RWPE1 (cell line): Measurements from ENCODE around the gene ASMTL.
"Not testable (repeated sequence)": the region's sequence is repeated elsewhere in the genome, so short reads cannot be mapped to it uniquely, and the experiment has no call there.

ENCODE experiments used
- CTCF ChIA-PET: fragments of 350-600 bp; sonication (Branson Sonifier 250); formaldehyde crosslinking; extraction: SDS; loops from one replicate; lab custom pipeline; 2021; lab: Yijun Ruan, JAX
- POLR2A ChIA-PET: fragments of 400-600 bp; formaldehyde crosslinking; extraction: SDS; loops from one replicate; lab custom pipeline; 2020; ENCODE audit warnings: antibody characterized with exemption; ENCODE audit not compliant: low non-redundant PET; lab: Yijun Ruan, JAX
- DNase-seq: peaks from one replicate; pipeline ENCODE4 v3.0.0; 2012; ENCODE audit warnings: low spot score
- H3K27ac ChIP-seq: fragments of 450-650 bp; 2 replicates; pipeline ENCODE4 v1.5.1; 2017
- CTCF ChIP-seq: fragments of 450-650 bp; conservative IDR thresholded peaks from 2 replicates; pipeline ENCODE4 v1.5.1; 2017; ENCODE audit warnings: low read depth, mild to moderate bottlenecking

Gene ASMTL

GRCh38 chrX:1486749-1487361 is 34.1 kb upstream of the ASMTL start:
- CTCF ChIA-PET, result no interaction called here
- POLR2A ChIA-PET, result no interaction called here
- no peak for TF ChIP-seq CTCF
- no peak for DNase-seq
- H3K27ac ChIP-seq, result no peak overlapping the region

GRCh38 chrX:1486177-1486576 is 33.5 kb upstream of the ASMTL start:
- H3K27ac ChIP-seq, result no peak overlapping the region
- ChIA-PET POLR2A (no interaction called here), CTCF (no interaction called here)
- TF ChIP-seq CTCF, result no peak
- no peak for DNase-seq

GRCh38 chrX:1485033-1485432 is 32.3 kb upstream of the ASMTL start:
- ChIA-PET POLR2A (no interaction called here), CTCF (no interaction called here)
- no peak for DNase-seq
- no peak overlapping the region for H3K27ac ChIP-seq
- no peak for TF ChIP-seq CTCF

- CTCF ChIA-PET, result no interaction called here
- TF ChIP-seq CTCF, result no peak
- POLR2A ChIA-PET, result no interaction called here
- no peak overlapping the region for H3K27ac ChIP-seq
- DNase-seq, result no peak
These were observed 31.9 kb upstream of the ASMTL start for GRCh38 chrX:1484638-1485019.

- H3K27ac ChIP-seq, result no peak overlapping the region
- ChIA-PET CTCF (no interaction called here), POLR2A (no interaction called here)
- TF ChIP-seq CTCF, result no peak
- DNase-seq, result no peak
These were observed 31.3 kb upstream of the ASMTL start for GRCh38 chrX:1483843-1484637.

- CTCF ChIA-PET, POLR2A ChIA-PET, DNase-seq, H3K27ac ChIP-seq: not testable (repeated sequence)
These were observed 29.8 kb upstream of the ASMTL start for GRCh38 chrX:1482530-1482928.
